HG03354 (cell line): ENCODE measurements around the gene CCL17.
A peak's percentile ranks its signal among the peaks of the same experiment; 100 is the strongest.
"Not testable (repeated sequence)": the region's sequence is repeated elsewhere in the genome, so short reads cannot be mapped to it uniquely, and the experiment has no call there.

Experiments
- ATAC-seq: cut with Tn5 transposase; IDR thresholded peaks from one replicate; pipeline ENCODE4 v1.9.1; 2021; ENCODE audit warnings: mild to moderate bottlenecking; ENCODE audit not compliant: unreplicated experiment, poor library complexity, severe bottlenecking

The CCL17 gene

GRCh38 chr16:57424583-57424982, 20.0 kb downstream of the CCL17 start:
- no peak for ATAC-seq

- no peak for ATAC-seq
Measured at GRCh38 chr16:57426356-57426755, 21.8 kb downstream of the CCL17 start.

GRCh38 chr16:57427307-57427706, 22.7 kb downstream of the CCL17 start:
- no peak for ATAC-seq

GRCh38 chr16:57427824-57428223, 23.3 kb downstream of the CCL17 start:
- ATAC-seq = no peak

GRCh38 chr16:57430955-57431354, 26.4 kb downstream of the CCL17 start:
- no peak for ATAC-seq

GRCh38 chr16:57432505-57432904, 27.9 kb downstream of the CCL17 start:
- no peak for ATAC-seq

- no peak for ATAC-seq
Measured at GRCh38 chr16:57432989-57433388, 28.4 kb downstream of the CCL17 start.

- no peak for ATAC-seq
Measured at GRCh38 chr16:57434003-57434402, 29.4 kb downstream of the CCL17 start.

GRCh38 chr16:57435838-57436237, 31.3 kb downstream of the CCL17 start:
- no peak for ATAC-seq

GRCh38 chr16:57439947-57440346, 35.4 kb downstream of the CCL17 start:
- ATAC-seq = not testable (repeated sequence)

GRCh38 chr16:57440551-57440950, 36.0 kb downstream of the CCL17 start:
- ATAC-seq = not testable (repeated sequence)

GRCh38 chr16:57444711-57445110, 40.1 kb downstream of the CCL17 start:
- ATAC-seq = no peak

GRCh38 chr16:57445510-57445909, 40.9 kb downstream of the CCL17 start:
- no peak for ATAC-seq

GRCh38 chr16:57446531-57447185, 42.1 kb downstream of the CCL17 start:
- peak; percentile 49 for ATAC-seq

GRCh38 chr16:57447186-57447962, 42.8 kb downstream of the CCL17 start, which contains the start of the genes CIAPIN1 and COQ9:
CIAPIN1 (minus strand) TSS chr16:57447385; CDS start chr16:57440928, 6,457 bp downstream.
COQ9 (plus strand) TSS chr16:57447479; CDS start chr16:57447506, 27 bp downstream.
- ATAC-seq = peak; percentile 97

- ATAC-seq = no peak
Measured at GRCh38 chr16:57452021-57452420, 47.5 kb downstream of the CCL17 start.

GRCh38 chr16:57462209-57462977, 57.8 kb downstream of the CCL17 start, which contains the start of gene POLR2C:
POLR2C (plus strand) TSS chr16:57462679; CDS start chr16:57462725, 46 bp downstream.
- peak; percentile 89 for ATAC-seq

- peak; percentile 28 for ATAC-seq
Measured at GRCh38 chr16:57462978-57463362, 58.4 kb downstream of the CCL17 start.

GRCh38 chr16:57464523-57464922, 60.0 kb downstream of the CCL17 start:
- no peak for ATAC-seq
